GM19025 (cell line): ENCODE measurements around the gene ZNF649.

Source experiments
- ATAC-seq: cut with Tn5 transposase; IDR thresholded peaks from one replicate; pipeline ENCODE4 v1.9.1; 2021; ENCODE audit warnings: mild to moderate bottlenecking, low read depth, moderate library complexity; ENCODE audit not compliant: unreplicated experiment

The ZNF649 gene

DNA sequence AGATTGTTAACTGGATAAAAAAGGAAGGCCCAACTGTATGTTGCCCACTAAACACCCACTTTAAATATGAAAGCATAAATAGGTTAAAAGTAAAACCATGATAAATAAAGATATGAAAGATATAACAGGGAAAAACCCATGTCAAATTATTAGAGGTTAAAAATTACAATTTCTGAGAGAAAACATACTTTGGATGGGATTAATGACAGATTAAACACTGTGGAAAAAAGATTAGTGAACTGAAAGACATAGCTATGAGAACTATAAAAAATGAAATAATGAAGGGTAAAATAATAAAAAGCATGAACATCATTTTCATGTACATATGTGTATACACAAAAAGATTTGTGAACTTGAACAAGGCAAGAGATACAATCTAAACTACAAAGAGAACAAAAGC, 14.9 kb downstream of the ZNF649 start:
- no peak for ATAC-seq

DNA sequence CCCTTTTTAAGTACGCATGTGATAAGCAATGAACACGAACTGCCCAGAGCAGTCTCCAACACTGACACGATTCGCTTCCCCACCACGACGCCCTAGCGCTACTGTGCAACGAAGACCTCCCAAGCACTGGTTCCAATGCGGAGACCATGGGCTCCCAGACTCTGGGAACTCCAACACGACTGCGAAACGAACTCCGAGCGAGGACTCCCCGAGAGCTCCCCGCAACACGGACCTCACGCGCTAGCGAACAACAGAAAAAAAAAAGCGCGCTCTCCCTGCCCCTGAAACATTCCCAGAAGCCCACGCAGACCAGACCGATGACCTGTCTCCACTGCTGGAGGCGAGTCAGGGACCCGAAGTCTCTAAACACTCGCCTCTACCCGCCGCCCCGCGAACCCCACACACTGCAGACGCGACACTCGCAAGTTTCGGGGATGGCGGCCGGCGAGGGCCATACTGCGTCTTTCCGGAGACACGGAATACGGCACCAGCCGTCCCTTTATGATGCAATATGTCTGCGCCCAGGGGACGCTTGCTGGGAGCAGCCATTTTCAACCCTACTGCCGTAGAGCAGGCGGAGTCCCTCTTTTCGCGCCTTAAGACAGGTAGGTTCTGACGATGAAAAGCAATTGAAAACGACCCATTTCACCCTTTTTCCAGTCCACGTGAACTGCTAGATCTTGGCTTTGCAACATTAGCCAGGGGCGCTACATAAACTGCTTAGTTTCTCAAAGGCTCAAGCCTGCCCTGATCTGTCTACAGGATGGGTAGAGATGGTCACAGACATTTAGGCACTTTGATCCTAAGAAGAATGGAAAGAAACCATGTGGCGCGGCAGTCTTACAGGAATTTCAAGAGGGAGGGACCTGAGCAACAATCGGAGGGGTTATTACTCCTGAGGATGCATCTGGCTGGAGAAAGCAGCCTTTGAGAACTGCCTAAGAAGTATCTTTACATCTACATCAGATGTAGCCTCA, 17.0 kb downstream of the ZNF649 start, which contains the start of gene ZNF577:
ZNF577 (minus strand) TSS at position 430 of the 977 bp plus-strand sequence. CDS start 7,569 bp downstream, outside the sequence.
- ATAC-seq = no peak

DNA sequence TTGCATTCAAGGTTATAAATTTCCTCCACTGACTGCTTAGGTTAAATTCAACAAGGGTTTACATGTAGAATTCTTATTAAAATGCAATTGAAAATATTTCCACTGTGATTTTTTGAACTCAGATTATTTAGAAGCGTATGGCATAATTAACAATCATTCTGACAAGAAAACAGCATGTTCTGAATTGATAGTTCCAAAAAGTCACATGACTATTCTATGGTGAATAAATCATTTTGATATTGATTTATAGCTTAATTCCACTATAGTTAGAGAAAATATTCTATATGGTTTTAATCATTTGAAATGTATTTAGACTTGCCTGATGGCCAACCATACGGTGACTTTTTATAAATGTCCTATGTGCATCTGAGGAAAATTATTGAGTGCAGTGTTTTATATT, 20.1 kb downstream of the ZNF649 start:
- ATAC-seq = no peak

DNA sequence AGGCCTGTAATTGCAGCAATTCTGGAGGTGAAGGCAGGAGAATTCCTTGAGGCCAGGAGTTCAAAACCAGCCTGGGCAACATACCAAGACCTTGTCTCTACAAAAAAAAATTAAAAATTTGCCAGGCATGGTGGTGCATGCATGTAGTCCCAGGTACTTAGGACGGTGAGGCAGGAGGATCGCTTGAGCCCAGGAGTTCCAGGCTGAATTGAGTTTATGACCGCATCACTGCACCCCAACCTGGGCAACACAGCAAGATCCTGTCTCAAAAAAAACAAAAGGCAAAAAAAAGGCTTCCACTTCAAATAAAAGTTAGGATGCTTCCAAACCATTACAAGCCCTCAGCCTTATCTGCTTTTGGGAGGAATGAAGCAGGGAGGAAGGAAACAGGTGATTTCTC, 22.3 kb downstream of the ZNF649 start:
- no peak for ATAC-seq

DNA sequence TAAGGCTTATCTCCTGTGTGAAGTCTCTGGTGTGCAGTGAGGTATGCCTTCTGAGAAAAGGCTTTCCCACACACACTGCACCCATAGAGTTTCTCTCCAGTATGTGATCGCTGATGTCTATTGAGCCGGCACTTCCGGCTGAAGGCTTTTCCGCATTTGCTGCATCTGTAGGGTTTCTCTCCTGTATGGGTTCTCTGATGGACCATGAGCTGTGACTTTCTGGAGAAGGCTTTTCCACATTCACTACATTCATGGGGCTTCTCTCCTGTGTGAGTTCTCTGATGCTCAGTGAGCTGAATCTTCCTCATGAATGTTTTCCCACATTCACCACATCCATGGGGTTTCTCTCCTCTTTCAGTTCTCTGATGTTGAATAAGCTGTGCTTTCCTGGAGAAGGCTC, 31.7 kb downstream of the ZNF649 start:
- no peak for ATAC-seq

DNA sequence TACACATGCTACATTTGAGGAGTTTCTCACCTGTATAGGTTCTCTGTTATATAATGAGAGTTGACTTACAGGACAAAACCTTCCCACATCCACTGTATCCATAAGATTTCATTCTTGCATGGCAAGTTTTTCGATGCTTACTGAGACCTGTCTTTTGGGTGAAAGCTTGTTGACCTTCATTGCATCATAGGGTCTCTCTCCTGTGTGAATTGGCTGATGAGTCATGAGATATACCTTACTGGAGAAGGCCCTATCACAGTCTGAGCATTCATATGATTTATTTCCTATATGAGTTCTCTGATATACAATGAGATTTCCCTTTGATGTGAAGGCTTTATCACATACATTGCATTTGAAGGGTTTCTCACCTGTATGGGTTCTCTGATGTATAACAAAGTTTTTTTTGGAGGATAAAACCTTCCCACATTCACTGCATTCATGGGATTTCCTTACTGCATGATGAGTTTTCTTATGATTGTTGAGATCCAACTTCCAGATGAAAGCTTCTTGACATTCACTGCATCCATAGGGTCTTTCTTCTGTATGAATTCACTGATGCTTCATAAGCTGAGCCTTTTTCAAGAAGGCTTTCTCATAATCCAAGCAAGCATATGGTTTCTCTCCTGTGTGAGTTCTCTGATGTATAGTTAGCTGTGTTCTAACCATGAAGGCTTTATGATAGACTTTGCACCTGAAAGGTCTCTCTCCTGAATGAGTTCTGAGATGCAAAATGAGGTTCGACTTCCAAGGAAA, 42.8 kb downstream of the ZNF649 start:
- ATAC-seq = no peak
